HepG2 (cell line): ENCODE data around the gene ZPR1. TPM values are rescaled to one million over a fixed set of nuclear protein-coding genes. Genes with fewer than 3 reads are reported as not detected.
A peak's percentile ranks its signal among the peaks of the same experiment; 100 is the strongest.

ENCODE experiments used
- ATAC-seq: fragments of 200-7000 bp; cut with Tn5 transposase; 3 replicates; pipeline ENCODE4 v1.9.1; 2020; ENCODE audit warnings: mild to moderate bottlenecking, moderate library complexity
- BruUV-seq: library from RNA; stranded (reverse); fragments of 400-500 nt; replicated peaks from 2 replicates; lab custom pipeline; 2021; lab: Mats Ljungman, UMichigan
- CTCF ChIA-PET: fragments of 300-600 bp; formaldehyde crosslinking; extraction: SDS; loops from one replicate; lab custom pipeline; 2021; ENCODE audit warnings: low total read pairs, inconsistent platforms, low intra/inter-chr PET ratio; lab: Yijun Ruan, JAX
- POLR2A ChIA-PET: fragments of 350-600 bp; sonication (Branson Sonifier 250); formaldehyde crosslinking; loops from one replicate; lab custom pipeline; 2020; ENCODE audit warnings: antibody characterized with exemption, inconsistent platforms; lab: Yijun Ruan, JAX
- DNase-seq: peaks from one replicate; pipeline ENCODE4 v3.0.0-alpha.2; 2015; ENCODE audit warnings: low spot score
- FAIRE-seq: peaks from 3 replicates; lab custom pipeline; 2011; peaks lifted over from hg19 to GRCh38; lab: Jason Lieb, UNC
- H2AFZ ChIP-seq: one replicate; pipeline ENCODE4 v1.6.1; 2011; ENCODE audit warnings: low read length, inconsistent platforms
- H3K27ac ChIP-seq: fragments of 300-600 bp; 3 replicates; pipeline ENCODE4 v1.8.0; 2011; ENCODE audit warnings: mixed run types, mild to moderate bottlenecking, mixed read lengths, low read length, inconsistent platforms; ENCODE audit not compliant: insufficient read depth; ENCODE audit errors: extremely low read length
- H3K27me3 ChIP-seq, 2 experiments: fragments of 200-600 bp in 1 of 2; 2 replicates in 1 of 2; 3 replicates in 1 of 2; pipeline versions ENCODE4 v1.6.0 to v1.8.0; 2011; ENCODE audit warnings: low read length in 2 of 2, mild to moderate bottlenecking in 2 of 2, moderate library complexity in 2 of 2, inconsistent platforms in 1 of 2; ENCODE audit not compliant: insufficient read depth in 2 of 2, control insufficient read depth in 1 of 2
- H3K36me3 ChIP-seq, 2 experiments: fragments of 200-600 bp in 1 of 2; replicated peaks in 1 of 2; 2 replicates in 1 of 2; 3 replicates in 1 of 2; pipeline versions ENCODE4 v1.5.1 to v1.8.0; 2011; ENCODE audit warnings: low read length in 2 of 2, inconsistent platforms in 1 of 2; ENCODE audit not compliant: insufficient read depth in 2 of 2, control insufficient read depth in 1 of 2
- H3K4me1 ChIP-seq: 2 replicates; pipeline ENCODE4 v1.5.1; 2012; ENCODE audit warnings: low read length, inconsistent platforms; ENCODE audit not compliant: insufficient read depth
- H3K4me2 ChIP-seq: 2 replicates; pipeline ENCODE4 v1.6.0; 2011; ENCODE audit warnings: low read depth, low read length, inconsistent platforms
- H3K4me3 ChIP-seq, 3 experiments: fragments of 200-600 bp in 1 of 3; sonication (generic), shearing (Covaris generic) in 1 of 3; replicated peaks in 1 of 3; 2 replicates each; pipeline ENCODE4 v1.5.1; 2011 to 2016; ENCODE audit warnings: low read length in 3 of 3, inconsistent platforms in 2 of 3, low read depth in 2 of 3, mild to moderate bottlenecking in 2 of 3, control low read depth in 1 of 3, mixed read lengths in 1 of 3; ENCODE audit not compliant: insufficient read depth in 1 of 3
- H3K79me2 ChIP-seq: one replicate; pipeline ENCODE4 v1.6.1; 2011; ENCODE audit warnings: low read length, inconsistent platforms; ENCODE audit not compliant: insufficient read depth
- H3K9ac ChIP-seq: 2 replicates; pipeline ENCODE4 v1.6.0; 2011; ENCODE audit warnings: mild to moderate bottlenecking, low read depth, low read length, inconsistent platforms; ENCODE audit not compliant: insufficient read depth
- H3K9me3 ChIP-seq: 2 replicates; pipeline ENCODE4 v1.5.1; 2012; ENCODE audit warnings: mild to moderate bottlenecking, low read length
- H4K20me1 ChIP-seq: 2 replicates; pipeline ENCODE4 v1.6.0; 2011; ENCODE audit warnings: inconsistent platforms, mild to moderate bottlenecking, low read length, moderate library complexity; ENCODE audit not compliant: insufficient read depth
- BORCS8-MEF2B ChIP-seq: sonication (generic); formaldehyde crosslinking; IDR thresholded peaks from 2 replicates; pipeline ENCODE4 v1.8.0; 2022; ENCODE audit warnings: mild to moderate bottlenecking, missing genetic modification reagents
- FOXJ3 ChIP-seq: sonication (generic); formaldehyde crosslinking; IDR thresholded peaks from 2 replicates; pipeline ENCODE4 v1.4.0; 2020; ENCODE audit warnings: missing genetic modification reagents, mild to moderate bottlenecking, borderline replicate concordance
- KAT7 ChIP-seq: IDR thresholded peaks from 2 replicates; pipeline ENCODE4 v1.6.1; 2018; ENCODE audit warnings: borderline replicate concordance, missing compliant biosample characterization
- KLF11 ChIP-seq: IDR thresholded peaks from 2 replicates; pipeline ENCODE4 v1.6.1; 2016; ENCODE audit warnings: missing compliant biosample characterization
- THAP11 ChIP-seq: IDR thresholded peaks from 2 replicates; pipeline ENCODE4 v1.6.1; 2016; ENCODE audit warnings: missing biosample characterization, missing genetic modification reagents
- ZBTB20 ChIP-seq: sonication (generic); formaldehyde crosslinking; IDR thresholded peaks from 2 replicates; pipeline ENCODE4 v1.8.1; 2023; ENCODE audit warnings: missing genetic modification reagents, low read depth, mild to moderate bottlenecking, borderline replicate concordance
- WGBS: methylation state at CpG from one replicate; pipeline ENCODE4 v1.1.6; 2017; ENCODE audit warnings: low lambda C conversion rate; 5-methylcytosine and 5-hydroxymethylcytosine counted together
- in situ Hi-C: cut with HindIII; loops from 2 replicates; pipeline ENCODE4 v1.10.0; 2017; ENCODE audit warnings: low pct_unique_long_range_greater_than_20kb; ENCODE audit not compliant: extremely low pct_ligation_motif_present
- intact Hi-C: fragments of 100-400 bp; cut with micrococcal nuclease; formaldehyde crosslinking; loops from one replicate; pipeline ENCODE4 v1.10.0; 2022; ENCODE audit not compliant: unreplicated experiment
- polyA plus RNA-seq, 8 experiments: library from polyadenylated mRNA; depleted of rRNA in 3 of 8; stranded (reverse) in 7 of 8; unstranded in 1 of 8; fragments of >200 nt; fragmentation: Illumina TruSeq in 4 of 8; extraction: Trizol in 4 of 8; gene quantifications; 2 replicates each; pipeline versions ENCODE4 v1.2.1 to v1.2.3, GENCODE V29; 2011 to 2016; ENCODE audit warnings: low read depth in 4 of 8, missing spikeins in 1 of 8, mixed read lengths in 1 of 8; ENCODE audit not compliant: insufficient read depth in 1 of 8
- total RNA-seq, 5 experiments: library from RNA; depleted of rRNA; stranded (reverse); fragments of >200 nt; fragmentation: Illumina TruSeq; extraction: Trizol; gene quantifications; 2 replicates each; pipeline ENCODE4 v1.2.3, GENCODE V29; 2016; ENCODE audit warnings: low read depth in 1 of 5
- TF ChIP-seq, protein P1 (sequence below): sonication (generic); formaldehyde crosslinking; IDR thresholded peaks from 2 replicates; pipeline ENCODE4 v1.4.0; 2020; ENCODE audit warnings: missing genetic modification reagents, borderline replicate concordance
- TF ChIP-seq, protein P2 (sequence below): IDR thresholded peaks from 2 replicates; pipeline ENCODE4 v1.6.1; 2012; ENCODE audit warnings: inconsistent platforms
- TF ChIP-seq, protein P3 (sequence below): sonication (generic); formaldehyde crosslinking; IDR thresholded peaks from 2 replicates; pipeline ENCODE4 v1.5.1; 2020; ENCODE audit warnings: mild to moderate bottlenecking, missing genetic modification reagents, moderate library complexity
- TF ChIP-seq, protein P4 (sequence below): sonication (generic); formaldehyde crosslinking; IDR thresholded peaks from 2 replicates; pipeline ENCODE4 v1.8.1; 2023; ENCODE audit warnings: mild to moderate bottlenecking, missing genetic modification reagents

The ZPR1 gene
- total and polyA plus RNA-seq, 2 of the 13 experiments (the other 11 are each of a cell fraction or from before 2014, with no cell fraction given) = 40.0 to 79.3 TPM

DNA sequence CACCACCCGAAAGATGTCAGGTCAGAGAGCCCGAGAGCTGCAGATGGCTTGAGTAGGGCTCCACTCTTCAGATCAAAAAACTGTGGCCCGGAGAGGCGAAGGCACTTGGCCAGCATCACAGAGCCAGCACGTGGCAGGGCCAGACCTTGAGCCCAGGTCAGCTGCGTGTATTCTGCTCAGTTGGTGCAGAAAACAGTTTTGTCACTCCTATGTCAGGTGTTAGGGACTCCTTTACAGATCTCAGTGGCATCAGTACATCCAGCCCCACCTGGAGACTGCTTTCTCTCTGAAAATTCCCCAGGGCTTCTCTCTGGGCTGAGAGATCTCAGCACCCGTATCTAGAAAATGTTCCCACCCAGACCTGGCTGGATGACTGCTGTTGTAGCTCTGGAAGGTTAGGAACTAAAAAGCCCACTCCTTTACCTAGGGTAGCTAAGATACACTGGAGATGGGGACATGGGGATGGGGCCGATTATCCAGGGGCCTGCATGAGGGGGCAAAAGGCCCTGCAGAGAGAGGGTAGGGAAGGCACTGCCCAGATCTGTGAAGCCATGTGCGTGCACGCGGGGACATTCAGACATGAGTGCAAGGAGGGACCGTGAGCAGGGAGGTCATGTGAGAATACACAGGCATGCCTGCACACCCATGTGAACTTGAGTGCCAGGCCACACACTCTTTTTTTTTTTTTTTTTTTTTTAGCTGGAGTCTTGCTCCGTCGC, 46.2 kb upstream of the ZPR1 start (continued):
- TF ChIP-seq, protein P1, sequence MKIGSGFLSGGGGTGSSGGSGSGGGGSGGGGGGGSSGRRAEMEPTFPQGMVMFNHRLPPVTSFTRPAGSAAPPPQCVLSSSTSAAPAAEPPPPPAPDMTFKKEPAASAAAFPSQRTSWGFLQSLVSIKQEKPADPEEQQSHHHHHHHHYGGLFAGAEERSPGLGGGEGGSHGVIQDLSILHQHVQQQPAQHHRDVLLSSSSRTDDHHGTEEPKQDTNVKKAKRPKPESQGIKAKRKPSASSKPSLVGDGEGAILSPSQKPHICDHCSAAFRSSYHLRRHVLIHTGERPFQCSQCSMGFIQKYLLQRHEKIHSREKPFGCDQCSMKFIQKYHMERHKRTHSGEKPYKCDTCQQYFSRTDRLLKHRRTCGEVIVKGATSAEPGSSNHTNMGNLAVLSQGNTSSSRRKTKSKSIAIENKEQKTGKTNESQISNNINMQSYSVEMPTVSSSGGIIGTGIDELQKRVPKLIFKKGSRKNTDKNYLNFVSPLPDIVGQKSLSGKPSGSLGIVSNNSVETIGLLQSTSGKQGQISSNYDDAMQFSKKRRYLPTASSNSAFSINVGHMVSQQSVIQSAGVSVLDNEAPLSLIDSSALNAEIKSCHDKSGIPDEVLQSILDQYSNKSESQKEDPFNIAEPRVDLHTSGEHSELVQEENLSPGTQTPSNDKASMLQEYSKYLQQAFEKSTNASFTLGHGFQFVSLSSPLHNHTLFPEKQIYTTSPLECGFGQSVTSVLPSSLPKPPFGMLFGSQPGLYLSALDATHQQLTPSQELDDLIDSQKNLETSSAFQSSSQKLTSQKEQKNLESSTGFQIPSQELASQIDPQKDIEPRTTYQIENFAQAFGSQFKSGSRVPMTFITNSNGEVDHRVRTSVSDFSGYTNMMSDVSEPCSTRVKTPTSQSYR (CRISPR knock-in tag) = no peak

DNA sequence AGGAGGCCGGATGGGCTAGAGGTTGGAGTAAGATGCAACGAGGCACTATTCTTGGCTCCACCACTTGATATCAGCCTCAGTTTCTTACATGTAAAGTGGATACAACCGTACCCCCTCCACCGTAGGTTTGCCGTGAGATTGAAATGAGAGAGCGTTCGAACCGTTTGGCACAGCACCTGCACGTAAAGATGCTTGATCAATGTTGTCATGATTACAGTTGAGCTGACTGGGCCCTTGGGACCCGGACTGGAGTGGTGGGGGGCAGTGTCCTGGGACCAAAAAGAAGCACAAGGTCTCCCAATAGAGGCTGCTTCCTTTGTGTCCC, 45.6 kb upstream of the ZPR1 start:
- H3K79me2 ChIP-seq = peaks cover 52% of the 10 kb centered on the region
- in situ Hi-C loops (no loop called here), intact Hi-C loops (no loop called here)
- H3K27ac ChIP-seq = peak overlapping the region; percentile 99
- H3K36me3 ChIP-seq = no peaks in the 10 kb centered on the region; a peak in 2 of 5 replicates
- H3K9me3 ChIP-seq = no peaks in the 10 kb centered on the region
- H4K20me1 ChIP-seq = peaks cover 9% of the 10 kb centered on the region; the same call in 1 of the 2 replicates
- no peak overlapping the region for H2AFZ ChIP-seq
- peak overlapping the region; percentile 79 for H3K4me2 ChIP-seq
- H3K4me3 ChIP-seq = no peak overlapping the region
- CTCF ChIA-PET = no interaction called here
- FAIRE-seq (peak; percentile 4), ATAC-seq (no peak), DNase-seq (no peak)
- WGBS = 74% methylated on average over 10 of the region's 10 CpGs
- H3K9ac ChIP-seq = peak overlapping the region; percentile 24; the same call in 1 of the 2 replicates
- H3K4me1 ChIP-seq = peaks cover 85% of the 10 kb centered on the region
- no TSS peak for BruUV-seq
- no peaks in the 10 kb centered on the region for H3K27me3 ChIP-seq
- POLR2A ChIA-PET = interaction anchor here (1.0 to 18.4 kb wide), 12 partner anchors 7 to 312 kb away, joined by 3 to 1365 read pairs (median 34); partner anchors contain the start of genes APOA4, APOA5, APOC3 and BUD13
- TF ChIP-seq, protein P2, sequence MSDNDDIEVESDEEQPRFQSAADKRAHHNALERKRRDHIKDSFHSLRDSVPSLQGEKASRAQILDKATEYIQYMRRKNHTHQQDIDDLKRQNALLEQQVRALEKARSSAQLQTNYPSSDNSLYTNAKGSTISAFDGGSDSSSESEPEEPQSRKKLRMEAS = no peak
- TF ChIP-seq KAT7 = no peak
- no peak for TF ChIP-seq KLF11 (CRISPR knock-in tag)
- TF ChIP-seq BORCS8-MEF2B (CRISPR knock-in tag) = no peak
- TF ChIP-seq, protein P3, sequence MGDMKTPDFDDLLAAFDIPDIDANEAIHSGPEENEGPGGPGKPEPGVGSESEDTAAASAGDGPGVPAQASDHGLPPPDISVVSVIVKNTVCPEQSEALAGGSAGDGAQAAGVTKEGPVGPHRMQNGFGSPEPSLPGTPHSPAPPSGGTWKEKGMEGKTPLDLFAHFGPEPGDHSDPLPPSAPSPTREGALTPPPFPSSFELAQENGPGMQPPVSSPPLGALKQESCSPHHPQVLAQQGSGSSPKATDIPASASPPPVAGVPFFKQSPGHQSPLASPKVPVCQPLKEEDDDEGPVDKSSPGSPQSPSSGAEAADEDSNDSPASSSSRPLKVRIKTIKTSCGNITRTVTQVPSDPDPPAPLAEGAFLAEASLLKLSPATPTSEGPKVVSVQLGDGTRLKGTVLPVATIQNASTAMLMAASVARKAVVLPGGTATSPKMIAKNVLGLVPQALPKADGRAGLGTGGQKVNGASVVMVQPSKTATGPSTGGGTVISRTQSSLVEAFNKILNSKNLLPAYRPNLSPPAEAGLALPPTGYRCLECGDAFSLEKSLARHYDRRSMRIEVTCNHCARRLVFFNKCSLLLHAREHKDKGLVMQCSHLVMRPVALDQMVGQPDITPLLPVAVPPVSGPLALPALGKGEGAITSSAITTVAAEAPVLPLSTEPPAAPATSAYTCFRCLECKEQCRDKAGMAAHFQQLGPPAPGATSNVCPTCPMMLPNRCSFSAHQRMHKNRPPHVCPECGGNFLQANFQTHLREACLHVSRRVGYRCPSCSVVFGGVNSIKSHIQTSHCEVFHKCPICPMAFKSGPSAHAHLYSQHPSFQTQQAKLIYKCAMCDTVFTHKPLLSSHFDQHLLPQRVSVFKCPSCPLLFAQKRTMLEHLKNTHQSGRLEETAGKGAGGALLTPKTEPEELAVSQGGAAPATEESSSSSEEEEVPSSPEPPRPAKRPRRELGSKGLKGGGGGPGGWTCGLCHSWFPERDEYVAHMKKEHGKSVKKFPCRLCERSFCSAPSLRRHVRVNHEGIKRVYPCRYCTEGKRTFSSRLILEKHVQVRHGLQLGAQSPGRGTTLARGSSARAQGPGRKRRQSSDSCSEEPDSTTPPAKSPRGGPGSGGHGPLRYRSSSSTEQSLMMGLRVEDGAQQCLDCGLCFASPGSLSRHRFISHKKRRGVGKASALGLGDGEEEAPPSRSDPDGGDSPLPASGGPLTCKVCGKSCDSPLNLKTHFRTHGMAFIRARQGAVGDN (CRISPR knock-in tag) = no peak
- TF ChIP-seq, protein P4, sequence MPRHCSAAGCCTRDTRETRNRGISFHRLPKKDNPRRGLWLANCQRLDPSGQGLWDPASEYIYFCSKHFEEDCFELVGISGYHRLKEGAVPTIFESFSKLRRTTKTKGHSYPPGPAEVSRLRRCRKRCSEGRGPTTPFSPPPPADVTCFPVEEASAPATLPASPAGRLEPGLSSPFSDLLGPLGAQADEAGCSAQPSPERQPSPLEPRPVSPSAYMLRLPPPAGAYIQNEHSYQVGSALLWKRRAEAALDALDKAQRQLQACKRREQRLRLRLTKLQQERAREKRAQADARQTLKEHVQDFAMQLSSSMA (CRISPR knock-in tag) = no peak
- no peak for TF ChIP-seq FOXJ3 (CRISPR knock-in tag)
- TF ChIP-seq THAP11 = no peak
- TF ChIP-seq ZBTB20 = 0 out of 2 replicates have a peak, but pooled peaks have one; percentile 23
